ENCODE data around the gene RABGAP1L.

DNA sequence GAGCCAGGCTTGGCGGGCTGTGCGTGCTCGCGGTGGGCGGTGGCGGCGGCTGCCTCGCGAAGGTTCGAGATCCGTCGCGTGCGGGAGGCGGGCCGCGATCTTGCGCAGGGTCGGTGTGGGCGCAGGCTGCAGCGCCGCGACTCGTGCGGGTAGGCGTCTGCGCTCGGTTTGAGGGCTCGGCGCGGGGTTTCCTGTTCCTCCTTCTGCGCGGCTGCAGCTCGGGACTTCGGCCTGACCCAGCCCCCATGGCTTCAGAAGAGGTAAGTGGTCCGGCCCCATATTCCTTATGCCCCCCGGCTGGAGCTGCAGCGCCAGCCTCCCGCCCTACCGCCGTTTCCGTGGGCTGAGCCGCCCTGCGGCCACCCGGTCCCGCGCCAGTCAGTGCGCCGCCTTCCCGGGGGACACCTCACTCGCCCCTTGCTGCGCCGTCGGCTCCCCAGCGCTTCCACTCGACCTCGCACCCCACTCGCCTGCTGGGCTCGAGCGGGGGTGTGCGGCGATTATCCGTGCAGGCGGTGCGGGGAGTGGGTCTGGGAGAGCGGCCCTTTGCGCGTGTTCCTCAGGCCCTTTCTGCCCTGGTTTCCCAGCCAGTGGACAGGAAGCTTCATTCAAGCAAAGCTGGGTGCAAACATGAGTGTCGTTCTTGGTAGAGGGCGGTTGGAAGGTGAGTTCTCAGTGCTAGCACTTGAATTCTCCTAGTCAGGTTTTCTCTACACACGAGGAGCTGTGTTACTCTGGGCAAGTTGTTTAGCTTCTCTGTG is 840.8 kb downstream of the RABGAP1L start, which contains the start of gene CACYBP:
- TF ChIP-seq POLR2A (IDR thresholded peaks at IDR 0.05; ENCODE audit: low read depth) (no peak), POLR2AphosphoS5 (IDR thresholded peaks at IDR 0.05) (peak in 1 of 2 donors; percentile 69), EP300 (IDR thresholded peaks at IDR 0.05) (no peak)
- TF ChIP-seq, protein P1, sequence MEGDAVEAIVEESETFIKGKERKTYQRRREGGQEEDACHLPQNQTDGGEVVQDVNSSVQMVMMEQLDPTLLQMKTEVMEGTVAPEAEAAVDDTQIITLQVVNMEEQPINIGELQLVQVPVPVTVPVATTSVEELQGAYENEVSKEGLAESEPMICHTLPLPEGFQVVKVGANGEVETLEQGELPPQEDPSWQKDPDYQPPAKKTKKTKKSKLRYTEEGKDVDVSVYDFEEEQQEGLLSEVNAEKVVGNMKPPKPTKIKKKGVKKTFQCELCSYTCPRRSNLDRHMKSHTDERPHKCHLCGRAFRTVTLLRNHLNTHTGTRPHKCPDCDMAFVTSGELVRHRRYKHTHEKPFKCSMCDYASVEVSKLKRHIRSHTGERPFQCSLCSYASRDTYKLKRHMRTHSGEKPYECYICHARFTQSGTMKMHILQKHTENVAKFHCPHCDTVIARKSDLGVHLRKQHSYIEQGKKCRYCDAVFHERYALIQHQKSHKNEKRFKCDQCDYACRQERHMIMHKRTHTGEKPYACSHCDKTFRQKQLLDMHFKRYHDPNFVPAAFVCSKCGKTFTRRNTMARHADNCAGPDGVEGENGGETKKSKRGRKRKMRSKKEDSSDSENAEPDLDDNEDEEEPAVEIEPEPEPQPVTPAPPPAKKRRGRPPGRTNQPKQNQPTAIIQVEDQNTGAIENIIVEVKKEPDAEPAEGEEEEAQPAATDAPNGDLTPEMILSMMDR (IDR thresholded peaks at IDR 0.05): no peak
